SK-N-SH (cell line): ENCODE measurements around the gene RARB.

ENCODE experiments used
- FOXJ3 ChIP-seq: sonication (generic); formaldehyde crosslinking; IDR thresholded peaks from 2 replicates; pipeline ENCODE4 v1.5.1; 2020; ENCODE audit warnings: mild to moderate bottlenecking, missing genetic modification reagents
- FOXM1 ChIP-seq: IDR thresholded peaks from 2 replicates; pipeline ENCODE4 v1.4.0; 2012; ENCODE audit warnings: low read depth, mild to moderate bottlenecking
- GABPA ChIP-seq: IDR thresholded peaks from 2 replicates; pipeline ENCODE4 v1.4.0; 2012; ENCODE audit warnings: low read depth, mild to moderate bottlenecking
- POLR2AphosphoS5 ChIP-seq: IDR thresholded peaks from 2 replicates; pipeline ENCODE4 v1.6.1; 2012; ENCODE audit warnings: low read depth, low read length
- SMC3 ChIP-seq: IDR thresholded peaks from 2 replicates; pipeline ENCODE4 v1.6.1; 2012; ENCODE audit warnings: low read depth, low read length, improper control_type of control experiment
- TF ChIP-seq, protein P1 (sequence below): fragments of 200-600 bp; sonication (generic); IDR thresholded peaks from 2 replicates; pipeline ENCODE4 v1.6.1; 2017; ENCODE audit warnings: antibody characterized with exemption, mild to moderate bottlenecking, moderate library complexity

DNA sequence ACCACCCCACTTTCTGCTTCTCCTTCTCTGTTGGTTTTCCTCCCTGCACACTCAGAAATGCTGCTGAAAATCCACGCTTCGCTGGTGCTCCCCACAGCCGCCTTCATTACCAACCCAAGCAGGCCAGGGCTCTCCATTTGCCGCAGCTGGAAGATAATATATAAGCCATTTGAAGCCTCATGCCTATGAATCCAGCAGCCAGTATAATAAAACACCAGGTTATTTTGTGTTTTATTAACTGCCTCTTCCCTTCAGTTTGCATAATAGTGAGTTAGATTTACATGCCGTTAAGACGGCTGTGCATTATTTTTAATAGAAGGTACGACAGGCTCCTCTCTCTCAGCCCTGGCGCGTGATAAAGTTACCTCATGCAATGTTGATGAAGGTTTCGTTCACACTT, 150.0 kb downstream of the RARB start:
- TF ChIP-seq, protein P1, sequence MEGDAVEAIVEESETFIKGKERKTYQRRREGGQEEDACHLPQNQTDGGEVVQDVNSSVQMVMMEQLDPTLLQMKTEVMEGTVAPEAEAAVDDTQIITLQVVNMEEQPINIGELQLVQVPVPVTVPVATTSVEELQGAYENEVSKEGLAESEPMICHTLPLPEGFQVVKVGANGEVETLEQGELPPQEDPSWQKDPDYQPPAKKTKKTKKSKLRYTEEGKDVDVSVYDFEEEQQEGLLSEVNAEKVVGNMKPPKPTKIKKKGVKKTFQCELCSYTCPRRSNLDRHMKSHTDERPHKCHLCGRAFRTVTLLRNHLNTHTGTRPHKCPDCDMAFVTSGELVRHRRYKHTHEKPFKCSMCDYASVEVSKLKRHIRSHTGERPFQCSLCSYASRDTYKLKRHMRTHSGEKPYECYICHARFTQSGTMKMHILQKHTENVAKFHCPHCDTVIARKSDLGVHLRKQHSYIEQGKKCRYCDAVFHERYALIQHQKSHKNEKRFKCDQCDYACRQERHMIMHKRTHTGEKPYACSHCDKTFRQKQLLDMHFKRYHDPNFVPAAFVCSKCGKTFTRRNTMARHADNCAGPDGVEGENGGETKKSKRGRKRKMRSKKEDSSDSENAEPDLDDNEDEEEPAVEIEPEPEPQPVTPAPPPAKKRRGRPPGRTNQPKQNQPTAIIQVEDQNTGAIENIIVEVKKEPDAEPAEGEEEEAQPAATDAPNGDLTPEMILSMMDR, result no peak
- TF ChIP-seq GABPA, result no peak
- TF ChIP-seq SMC3, result no peak
- TF ChIP-seq FOXM1, result no peak
- no peak for TF ChIP-seq POLR2AphosphoS5
- no peak for TF ChIP-seq FOXJ3
